Gastroesophageal sphincter (tissue), 4 donors: ENCODE data around the gene ADORA3. TPM values are rescaled to one million over a fixed set of nuclear protein-coding genes. Genes with fewer than 3 reads are reported as not detected.

Source experiments
- ATAC-seq: fragments of 150-250 bp; one replicate; pipeline ENCODE4 v1.9.1; 2016; ENCODE audit warnings: mild to moderate bottlenecking, moderate library complexity
- H3K27ac ChIP-seq, 4 donors: fragments of 200-600 bp; sonication (generic) in 3 of 4; 1 replicate in 3 of 4; 2 replicates in 1 of 4; pipeline ENCODE4 v1.5.1; 2016 to 2019
- H3K27me3 ChIP-seq: fragments of 200-600 bp; sonication (generic); one replicate; pipeline ENCODE4 v1.5.1; 2019
- H3K36me3 ChIP-seq, 2 donors: fragments of 200-600 bp; sonication (generic); one replicate each; pipeline ENCODE4 v1.5.1; 2019; ENCODE audit warnings: control low read depth in 1 of 2
- H3K4me1 ChIP-seq, 3 donors: fragments of 200-600 bp; sonication (generic); 1 replicate in 2 of 3; 2 replicates in 1 of 3; pipeline ENCODE4 v1.5.1; 2016 to 2019; ENCODE audit warnings: control low read depth in 2 of 3
- H3K4me3 ChIP-seq, 2 donors: fragments of 200-600 bp; sonication (generic); one replicate each; pipeline ENCODE4 v1.5.1; 2019; ENCODE audit warnings: mild to moderate bottlenecking in 1 of 2, moderate library complexity in 1 of 2
- H3K9me3 ChIP-seq, 3 donors: fragments of 200-600 bp; sonication (generic); one replicate each; pipeline ENCODE4 v1.5.1; 2017 to 2019; ENCODE audit warnings: control low read depth in 2 of 3
- CTCF ChIP-seq, 4 experiments: fragments of 200-600 bp in 2 of 4; fragments of 450-650 bp in 2 of 4; sonication (generic) in 1 of 4; IDR thresholded peaks; one replicate each; pipeline ENCODE4 v1.5.1; 2017 to 2019; ENCODE audit warnings: antibody characterized with exemption in 4 of 4, mild to moderate bottlenecking in 2 of 4, moderate library complexity in 2 of 4
- EP300 ChIP-seq: sonication (generic); formaldehyde crosslinking; IDR thresholded peaks from one replicate; pipeline ENCODE4 v1.6.1; 2017; ENCODE audit warnings: antibody characterized with exemption, mild to moderate bottlenecking
- POLR2A ChIP-seq, 2 donors: fragments of 450-650 bp; IDR thresholded peaks; one replicate each; pipeline ENCODE4 v1.6.1; 2017; ENCODE audit warnings: antibody characterized with exemption in 2 of 2, mild to moderate bottlenecking in 2 of 2, moderate library complexity in 1 of 2
- POLR2AphosphoS5 ChIP-seq: sonication (generic); formaldehyde crosslinking; IDR thresholded peaks from one replicate; pipeline ENCODE4 v1.6.1; 2017; ENCODE audit warnings: antibody characterized with exemption
- WGBS, 2 donors: methylation state at CpG; one replicate each; pipeline ENCODE4 v1.1.5; 2018; ENCODE audit warnings: low coverage in 1 of 2; 5-methylcytosine and 5-hydroxymethylcytosine counted together
- total RNA-seq, 4 donors: library from RNA; depleted of rRNA; stranded (reverse); fragments of >200 nt; gene quantifications; one replicate each; pipeline ENCODE4 v1.1.0, GENCODE V29; 2016

The ADORA3 gene
- total RNA-seq, 4 donors from 2014 or later, result 3.4 to 13.7 (median 7.8) TPM

- Histone ChIP-seq H3K27ac (peak overlapping the region in 3 of 4 donors; percentile 28 to 91 (median 55)), H3K4me1 (peaks cover 0 to 91% (median 39%) of the 10 kb centered on the region in 3 donors), H3K36me3 (no peaks in the 10 kb centered on the region), H3K9me3 (no peaks in the 10 kb centered on the region), H3K27me3 (no peaks in the 10 kb centered on the region), H3K4me3 (no peak overlapping the region)
- WGBS, 2 donors, result 54 to 85% methylated on average over 3 to 5 of the region's 8 CpGs
- ATAC-seq, result peak; percentile 40
- TF ChIP-seq POLR2AphosphoS5, result peak; percentile 62
- TF ChIP-seq CTCF (IDR thresholded peaks at IDR 0.05), result no peak
Observed at GRCh38 chr1:111513410-111514020, 10.1 kb upstream of the ADORA3 start.

GRCh38 chr1:111512931-111513330 is 9.5 kb upstream of the ADORA3 start:
- Histone ChIP-seq H3K4me1 (peaks cover 0 to 97% (median 42%) of the 10 kb centered on the region in 3 donors), H3K27ac (peak overlapping the region in 3 of 4 donors; percentile 28 to 91 (median 55)), H3K4me3 (no peak overlapping the region), H3K27me3 (no peaks in the 10 kb centered on the region), H3K9me3 (no peaks in the 10 kb centered on the region), H3K36me3 (no peaks in the 10 kb centered on the region)
- TF ChIP-seq CTCF (IDR thresholded peaks at IDR 0.05) (no peak), POLR2AphosphoS5 (no peak), EP300 (no peak), POLR2A (IDR thresholded peaks at IDR 0.05) (no peak)
- 53 to 81% methylated on average over 3 of the region's 3 CpGs for WGBS, 2 donors
- no peak for ATAC-seq

GRCh38 chr1:111512132-111512889 is 8.9 kb upstream of the ADORA3 start:
- Histone ChIP-seq H3K4me1 (peaks cover 3 to 100% (median 48%) of the 10 kb centered on the region in 3 donors), H3K9me3 (no peaks in the 10 kb centered on the region), H3K36me3 (no peaks in the 10 kb centered on the region), H3K4me3 (no peak overlapping the region), H3K27ac (peak overlapping the region in 3 of 4 donors; percentile 28 to 94 (median 91)), H3K27me3 (no peaks in the 10 kb centered on the region)
- no peak for ATAC-seq
- TF ChIP-seq POLR2AphosphoS5 (no peak), EP300 (no peak), POLR2A (IDR thresholded peaks at IDR 0.05) (no peak), CTCF (IDR thresholded peaks at IDR 0.05) (no peak)
- WGBS, 2 donors, result 75 to 95% methylated on average over 3 to 4 of the region's 5 CpGs

GRCh38 chr1:111511370-111511769 is 7.9 kb upstream of the ADORA3 start:
- TF ChIP-seq EP300 (no peak), CTCF (IDR thresholded peaks at IDR 0.05) (no peak), POLR2AphosphoS5 (no peak), POLR2A (IDR thresholded peaks at IDR 0.05) (no peak)
- WGBS, 2 donors, result 69 to 72% methylated on average over 3 of the region's 3 CpGs
- H3K36me3 ChIP-seq, result no peaks in the 10 kb centered on the region
- no peak overlapping the region for H3K4me3 ChIP-seq
- H3K27ac ChIP-seq, result peak overlapping the region in 3 of 4 donors; percentile 91 to 96 (median 94)
- ATAC-seq, result no peak
- H3K27me3 ChIP-seq, result no peaks in the 10 kb centered on the region
- no peaks in the 10 kb centered on the region for H3K9me3 ChIP-seq
- peaks cover 6 to 98% (median 47%) of the 10 kb centered on the region in 3 donors for H3K4me1 ChIP-seq
